HL-60 (cell line): ENCODE results near the gene ZNF74.
"Not testable (repeated sequence)": the region's sequence is repeated elsewhere in the genome, so short reads cannot be mapped to it uniquely, and the experiment has no call there.

Experiments used
- DNase-seq, 2 experiments: peaks; one replicate each; pipeline ENCODE4 v3.0.0-alpha.2; 2010 to 2020; ENCODE audit warnings: low read depth in 1 of 2, low spot score in 1 of 2
- H3K27ac ChIP-seq: fragments of 250-450 bp; sonication (Bioruptor Pico); replicated peaks from 2 replicates; pipeline ENCODE4 v1.5.1; 2020; ENCODE audit warnings: mild to moderate bottlenecking, moderate library complexity
- H3K27me3 ChIP-seq: fragments of 250-450 bp; sonication (Bioruptor Pico); 2 replicates; pipeline ENCODE4 v1.5.1; 2021; ENCODE audit warnings: mild to moderate bottlenecking, moderate library complexity; ENCODE audit not compliant: insufficient read depth, poor library complexity, severe bottlenecking
- H3K4me3 ChIP-seq: replicated peaks from 2 replicates; pipeline ENCODE4 v1.5.1; 2011; ENCODE audit warnings: mild to moderate bottlenecking, control low read depth, low read length; ENCODE audit not compliant: insufficient read depth

ZNF74 gene

GRCh38 chr22:20360866-20361751 lies 32.8 kb upstream of the ZNF74 start:
- not testable (repeated sequence) for H3K27me3 ChIP-seq, DNase-seq, H3K4me3 ChIP-seq, H3K27ac ChIP-seq

- H3K27me3 ChIP-seq, H3K4me3 ChIP-seq, H3K27ac ChIP-seq, DNase-seq: not testable (repeated sequence)
These were observed 32.2 kb upstream of the ZNF74 start for GRCh38 chr22:20361752-20362229.

GRCh38 chr22:20362403-20362802 lies 31.5 kb upstream of the ZNF74 start:
- not testable (repeated sequence) for H3K27ac ChIP-seq, H3K27me3 ChIP-seq, H3K4me3 ChIP-seq, DNase-seq

GRCh38 chr22:20364335-20365260 lies 29.4 kb upstream of the ZNF74 start:
- peak overlapping the region; percentile 78 for H3K27ac ChIP-seq
- peak; percentile 35 to 37 for DNase-seq
- not testable (repeated sequence) for H3K4me3 ChIP-seq, H3K27me3 ChIP-seq

GRCh38 chr22:20366841-20367240 lies 27.1 kb upstream of the ZNF74 start:
- not testable (repeated sequence) for H3K27me3 ChIP-seq, DNase-seq

GRCh38 chr22:20368875-20369274 lies 25.1 kb upstream of the ZNF74 start:
- H3K27ac ChIP-seq, H3K4me3 ChIP-seq, DNase-seq, H3K27me3 ChIP-seq: not testable (repeated sequence)

More at GRCh38 chr22:20366841-20367240, 27.1 kb upstream of the ZNF74 start:
- H3K4me3 ChIP-seq, H3K27ac ChIP-seq: not testable (repeated sequence)

GRCh38 chr22:20371687-20372086 lies 22.3 kb upstream of the ZNF74 start:
- not testable (repeated sequence) for H3K4me3 ChIP-seq, DNase-seq

GRCh38 chr22:20372406-20372854 lies 21.5 kb upstream of the ZNF74 start:
- DNase-seq = peak in 1 of 2 experiments; percentile 45
- H3K4me3 ChIP-seq, H3K27me3 ChIP-seq: not testable (repeated sequence)
- H3K27ac ChIP-seq = peak overlapping the region; percentile 58

More at GRCh38 chr22:20371687-20372086, 22.3 kb upstream of the ZNF74 start:
- not testable (repeated sequence) for H3K27me3 ChIP-seq
- H3K27ac ChIP-seq = peak overlapping the region; percentile 57

- H3K27me3 ChIP-seq, H3K27ac ChIP-seq, DNase-seq, H3K4me3 ChIP-seq: not testable (repeated sequence)
These were observed 20.7 kb upstream of the ZNF74 start for GRCh38 chr22:20373195-20373706.

- not testable (repeated sequence) for DNase-seq, H3K27ac ChIP-seq, H3K4me3 ChIP-seq, H3K27me3 ChIP-seq
These were observed 19.8 kb upstream of the ZNF74 start for GRCh38 chr22:20374130-20374529.

GRCh38 chr22:20376281-20376680 lies 17.7 kb upstream of the ZNF74 start:
- H3K27me3 ChIP-seq, H3K27ac ChIP-seq, DNase-seq, H3K4me3 ChIP-seq: not testable (repeated sequence)

GRCh38 chr22:20376983-20377382 lies 17.0 kb upstream of the ZNF74 start:
- H3K27me3 ChIP-seq, H3K4me3 ChIP-seq, DNase-seq, H3K27ac ChIP-seq: not testable (repeated sequence)
